ENCODE results near the gene MS4A6A. TPM values are rescaled to one million over a fixed set of nuclear protein-coding genes. Genes with fewer than 3 reads are reported as not detected.

The MS4A6A gene
- total and polyA plus RNA-seq, 5 experiments from 2014 or later: 1.2 to 2.6 (median 2.0) TPM; not detected in 1

Small RNA genes lying within 50 kb of the gene (microRNA-seq; reads per million reads assigned to microRNA genes)
- not detected for gene MIR6503 (ENCODE audit: borderline microRNAs expressed)

Other genes starting within 250 kb of the MS4A6A start
- gene OOSP1, start 244.7 kb downstream of the MS4A6A start, total RNA-seq: not detected
- gene OOSP1, start 244.7 kb downstream of the MS4A6A start, polyA plus RNA-seq: not detected
- not detected for gene OOSP4A, start 219.1 kb downstream of the MS4A6A start, total RNA-seq
- not detected for gene OOSP4A, start 219.1 kb downstream of the MS4A6A start, polyA plus RNA-seq
- not detected for gene OOSP4B, start 165.9 kb downstream of the MS4A6A start, total RNA-seq
- gene OOSP4B, start 165.9 kb downstream of the MS4A6A start, polyA plus RNA-seq: not detected
- gene OOSP2, start 142.7 kb downstream of the MS4A6A start, total RNA-seq: not detected
- not detected for gene OOSP2, start 142.7 kb downstream of the MS4A6A start, polyA plus RNA-seq
- gene MS4A3, start 126.4 kb downstream of the MS4A6A start, total RNA-seq: not detected
- gene MS4A3, start 126.4 kb downstream of the MS4A6A start, polyA plus RNA-seq: not detected
- gene MS4A2, start 94.4 kb downstream of the MS4A6A start, total RNA-seq: not detected
- not detected for gene MS4A2, start 94.4 kb downstream of the MS4A6A start, polyA plus RNA-seq
- not detected for gene MS4A4E, start 60.1 kb upstream of the MS4A6A start, total RNA-seq
- not detected for gene MS4A4E, start 60.1 kb upstream of the MS4A6A start, polyA plus RNA-seq
- under 1 TPM in 1 of 2 experiments, not detected in 1; 0.36 TPM for gene MS4A4A, start 97.6 kb upstream of the MS4A6A start, total RNA-seq
- gene MS4A4A, start 97.6 kb upstream of the MS4A6A start, polyA plus RNA-seq: not detected
- not detected for gene MS4A6E, start 144.2 kb upstream of the MS4A6A start, total RNA-seq
- gene MS4A6E, start 144.2 kb upstream of the MS4A6A start, polyA plus RNA-seq: not detected
- 1 to 10 TPM in 1 of 2 experiments, under 1 TPM in 1; 0.96 to 1.3 TPM for gene MS4A7, start 195.4 kb upstream of the MS4A6A start, total RNA-seq
- under 1 TPM in 2 of 3 donors, not detected in 1; 0.12 to 0.14 TPM for gene MS4A7, start 195.4 kb upstream of the MS4A6A start, polyA plus RNA-seq
- under 1 TPM in 1 of 2 experiments, not detected in 1; 0.16 TPM for gene MS4A14, start 213.4 kb upstream of the MS4A6A start, total RNA-seq
- gene MS4A14, start 213.4 kb upstream of the MS4A6A start, polyA plus RNA-seq: not detected
- gene MS4A5, start 246.5 kb upstream of the MS4A6A start, total RNA-seq: not detected
- gene MS4A5, start 246.5 kb upstream of the MS4A6A start, polyA plus RNA-seq: not detected

All from naive thymus-derived CD8-positive, alpha-beta T cell (primary cell).